ENCODE measurements around the gene GREB1L.

GREB1L gene

DNA sequence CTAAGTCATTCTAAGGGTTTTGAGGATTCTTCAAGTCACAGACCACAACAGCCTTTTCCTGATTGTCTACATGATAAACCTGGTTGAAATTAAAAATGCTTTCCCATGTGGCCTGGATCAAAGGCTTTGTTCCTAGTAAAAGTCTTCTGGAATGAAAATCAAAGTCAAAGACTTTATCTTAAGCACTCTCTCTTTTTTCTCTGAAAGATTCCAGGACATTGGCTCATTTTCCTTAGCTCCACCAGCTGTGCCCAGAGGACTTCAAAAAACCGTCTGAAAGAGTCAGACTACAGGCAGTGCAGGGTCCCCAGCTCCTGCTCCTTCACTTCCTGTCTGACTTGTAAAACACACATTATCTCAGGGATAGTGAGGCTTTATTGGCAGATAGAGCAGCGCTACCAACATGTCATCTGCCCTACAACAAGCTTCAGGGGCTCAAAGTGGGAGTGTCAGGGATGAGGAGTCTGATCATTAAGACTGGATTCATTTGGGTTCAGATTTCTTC is 210.3 kb downstream of the GREB1L start:
- TF ChIP-seq, protein P1, sequence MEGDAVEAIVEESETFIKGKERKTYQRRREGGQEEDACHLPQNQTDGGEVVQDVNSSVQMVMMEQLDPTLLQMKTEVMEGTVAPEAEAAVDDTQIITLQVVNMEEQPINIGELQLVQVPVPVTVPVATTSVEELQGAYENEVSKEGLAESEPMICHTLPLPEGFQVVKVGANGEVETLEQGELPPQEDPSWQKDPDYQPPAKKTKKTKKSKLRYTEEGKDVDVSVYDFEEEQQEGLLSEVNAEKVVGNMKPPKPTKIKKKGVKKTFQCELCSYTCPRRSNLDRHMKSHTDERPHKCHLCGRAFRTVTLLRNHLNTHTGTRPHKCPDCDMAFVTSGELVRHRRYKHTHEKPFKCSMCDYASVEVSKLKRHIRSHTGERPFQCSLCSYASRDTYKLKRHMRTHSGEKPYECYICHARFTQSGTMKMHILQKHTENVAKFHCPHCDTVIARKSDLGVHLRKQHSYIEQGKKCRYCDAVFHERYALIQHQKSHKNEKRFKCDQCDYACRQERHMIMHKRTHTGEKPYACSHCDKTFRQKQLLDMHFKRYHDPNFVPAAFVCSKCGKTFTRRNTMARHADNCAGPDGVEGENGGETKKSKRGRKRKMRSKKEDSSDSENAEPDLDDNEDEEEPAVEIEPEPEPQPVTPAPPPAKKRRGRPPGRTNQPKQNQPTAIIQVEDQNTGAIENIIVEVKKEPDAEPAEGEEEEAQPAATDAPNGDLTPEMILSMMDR (IDR thresholded peaks at IDR 0.05; ENCODE audit: low read depth, low read length): no peak
- H3K4me3 ChIP-seq (ENCODE audit: low read depth, low read length): no peak overlapping the region

- H3K4me3 ChIP-seq (ENCODE audit: low read depth, low read length): no peak overlapping the region
- TF ChIP-seq, protein P1 (IDR thresholded peaks at IDR 0.05; ENCODE audit: low read depth, low read length): no peak
These were observed 210.9 kb downstream of the GREB1L start for GRCh38 chr18:21452796-21453510.

DNA sequence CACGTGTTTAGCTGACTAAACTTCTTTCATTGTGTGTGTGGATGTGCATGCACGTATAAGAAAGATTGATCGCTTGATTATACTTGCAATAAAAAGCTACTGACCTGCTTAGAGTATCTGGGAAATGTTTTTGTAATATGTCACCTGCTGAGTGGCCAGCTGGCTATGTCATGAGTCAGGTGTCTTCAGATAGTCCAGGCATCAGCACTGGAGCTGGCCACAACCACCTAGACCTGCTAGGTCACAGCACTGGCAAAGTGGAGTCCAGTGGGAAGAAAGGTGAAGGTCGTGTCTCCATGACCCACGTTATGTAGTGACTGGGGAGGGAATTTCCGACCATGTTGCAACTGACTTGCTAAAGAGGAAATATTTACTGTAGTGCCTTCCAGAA is 211.5 kb downstream of the GREB1L start:
- TF ChIP-seq, protein P1 (IDR thresholded peaks at IDR 0.05; ENCODE audit: low read depth, low read length): no peak
- no peak overlapping the region for H3K4me3 ChIP-seq (ENCODE audit: low read depth, low read length)

DNA sequence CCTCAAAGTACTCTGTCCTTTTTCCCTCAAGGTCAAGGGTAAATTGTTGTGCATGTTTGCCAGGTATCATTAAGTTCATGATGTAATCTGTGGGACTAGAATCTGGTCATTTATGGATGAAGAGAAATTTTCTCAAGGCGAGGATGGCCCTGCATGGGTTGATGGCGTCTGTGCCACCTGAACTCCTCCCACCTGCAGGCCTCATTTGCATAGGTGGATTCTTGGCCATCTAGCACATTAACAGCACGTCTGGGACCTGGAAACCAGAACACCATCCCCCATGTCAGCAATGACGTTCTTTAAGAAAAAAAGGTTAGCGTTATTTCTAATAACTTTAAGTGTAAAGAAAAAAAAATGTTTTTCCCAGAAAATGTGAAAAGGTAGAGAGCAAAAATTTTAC is 212.7 kb downstream of the GREB1L start:
- TF ChIP-seq, protein P1 (IDR thresholded peaks at IDR 0.05; ENCODE audit: low read depth, low read length): no peak
- no peak overlapping the region for H3K4me3 ChIP-seq (ENCODE audit: low read depth, low read length)

DNA sequence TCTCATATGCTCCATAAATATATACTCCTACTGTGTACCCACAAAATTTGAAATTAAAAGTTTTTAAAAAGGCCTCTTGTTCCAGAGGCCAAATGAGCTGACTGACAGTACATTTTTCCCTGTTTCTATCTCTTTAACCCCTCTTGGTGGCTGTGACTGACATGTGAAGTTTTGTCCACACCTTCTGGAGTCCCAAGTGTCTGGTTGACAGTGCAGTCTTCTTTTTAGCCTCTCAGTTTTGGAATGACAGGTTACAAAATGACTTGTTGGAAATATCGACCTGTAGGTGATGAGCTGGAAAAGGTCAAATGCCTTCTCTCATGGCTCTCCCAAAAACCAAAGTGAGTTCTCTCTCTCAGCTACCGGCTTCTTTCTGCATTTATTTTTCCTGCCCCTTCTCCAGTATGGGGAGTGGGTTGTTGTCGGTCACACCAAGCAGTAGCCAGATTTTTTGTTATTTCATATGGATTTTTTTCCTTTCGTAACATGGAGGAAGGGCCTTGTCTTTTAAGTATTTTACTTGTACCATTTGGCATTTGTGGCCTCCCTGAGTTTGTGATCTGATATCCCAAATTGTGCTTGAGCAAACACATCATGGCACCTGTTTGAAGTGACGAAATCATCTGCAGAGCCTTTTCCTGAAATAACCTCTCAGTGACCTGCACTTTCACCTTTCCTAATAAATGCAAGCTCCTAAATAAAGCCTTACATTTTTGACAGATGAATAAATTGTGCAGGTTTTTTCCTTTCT is 214.6 kb downstream of the GREB1L start:
- TF ChIP-seq, protein P1 (IDR thresholded peaks at IDR 0.05; ENCODE audit: low read depth, low read length): no peak

DNA sequence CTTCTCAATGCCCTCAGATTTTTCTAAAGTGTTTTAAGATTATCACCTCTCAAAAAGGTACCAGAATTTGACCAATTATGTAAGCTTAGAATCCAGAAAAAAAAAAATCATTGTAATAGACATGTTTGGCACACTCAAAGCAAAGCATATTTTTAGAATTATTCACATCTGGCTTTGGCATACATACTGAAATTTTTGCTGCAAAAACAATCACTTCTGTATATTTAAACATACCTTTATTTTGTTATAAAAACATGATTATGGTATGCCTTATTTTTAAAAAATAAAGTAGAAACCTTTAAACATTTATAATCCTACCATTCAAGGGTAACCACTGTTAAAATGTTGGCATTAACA is 215.1 kb downstream of the GREB1L start:
- TF ChIP-seq, protein P1 (IDR thresholded peaks at IDR 0.05; ENCODE audit: low read depth, low read length): no peak
- H3K4me3 ChIP-seq (ENCODE audit: low read depth, low read length): no peak overlapping the region

More for the DNA sequence above, 214.6 kb downstream of the GREB1L start:
- H3K4me3 ChIP-seq (ENCODE audit: low read depth, low read length): no peak overlapping the region

- no peak overlapping the region for H3K4me3 ChIP-seq (ENCODE audit: low read depth, low read length)
- TF ChIP-seq, protein P1 (IDR thresholded peaks at IDR 0.05; ENCODE audit: low read depth, low read length): no peak
These were observed 216.3 kb downstream of the GREB1L start for GRCh38 chr18:21458310-21458709.
